GM04504 (cell line): ENCODE results near the gene TTLL5.
"Not testable (repeated sequence)": the region's sequence is repeated elsewhere in the genome, so short reads cannot be mapped to it uniquely, and the experiment has no call there.

ENCODE experiments used
- DNase-seq: peaks from one replicate; pipeline ENCODE4 v3.0.0-alpha.2; 2012; ENCODE audit warnings: low read depth

Gene TTLL5

GRCh38 chr14:75648066-75648838, 12.8 kb upstream of the TTLL5 start:
- peak; percentile 65 for DNase-seq

GRCh38 chr14:75649337-75649736, 11.7 kb upstream of the TTLL5 start:
- DNase-seq, result no peak

GRCh38 chr14:75649773-75650172, 11.3 kb upstream of the TTLL5 start:
- DNase-seq, result no peak

DNA sequence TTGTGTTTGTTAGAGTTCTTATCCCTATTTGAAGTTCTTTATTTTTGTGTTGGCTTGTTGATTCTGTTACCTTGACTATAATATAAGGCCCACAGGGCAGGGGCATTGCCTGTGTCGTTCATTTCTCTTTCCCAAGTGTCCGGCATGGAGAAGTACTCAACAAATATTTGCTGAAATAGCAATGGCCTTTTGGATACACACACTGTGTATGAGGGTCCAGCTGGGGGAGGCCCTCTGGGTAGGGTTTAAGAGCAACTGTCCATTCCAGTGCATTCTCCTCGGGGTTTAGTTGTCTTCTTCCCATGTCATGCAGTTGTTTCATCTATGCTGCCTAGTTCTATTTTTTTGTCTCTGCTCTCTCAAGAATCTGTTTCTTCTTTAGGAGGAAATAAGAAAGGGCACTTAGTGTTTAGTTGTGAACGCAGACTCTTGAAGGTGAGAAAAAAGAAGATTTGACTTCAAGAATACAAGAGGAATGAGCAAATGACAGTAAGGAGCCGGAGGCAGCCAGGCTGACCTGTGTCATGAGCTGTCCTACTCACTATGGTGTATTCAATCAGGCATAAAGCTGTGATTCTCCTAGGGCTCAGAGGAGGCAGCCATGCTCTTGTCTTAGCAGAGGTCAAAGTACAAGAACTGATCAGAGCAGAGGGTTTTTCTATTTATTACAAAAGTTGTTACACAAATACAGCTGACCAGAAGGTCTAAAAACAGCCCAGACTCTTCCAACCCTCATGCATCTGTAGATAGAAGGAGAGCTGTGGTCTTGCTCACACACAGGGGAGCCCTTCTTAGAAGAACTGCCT, 10.6 kb upstream of the TTLL5 start:
- no peak for DNase-seq

GRCh38 chr14:75653563-75653962, 7.5 kb upstream of the TTLL5 start:
- no peak for DNase-seq

DNA sequence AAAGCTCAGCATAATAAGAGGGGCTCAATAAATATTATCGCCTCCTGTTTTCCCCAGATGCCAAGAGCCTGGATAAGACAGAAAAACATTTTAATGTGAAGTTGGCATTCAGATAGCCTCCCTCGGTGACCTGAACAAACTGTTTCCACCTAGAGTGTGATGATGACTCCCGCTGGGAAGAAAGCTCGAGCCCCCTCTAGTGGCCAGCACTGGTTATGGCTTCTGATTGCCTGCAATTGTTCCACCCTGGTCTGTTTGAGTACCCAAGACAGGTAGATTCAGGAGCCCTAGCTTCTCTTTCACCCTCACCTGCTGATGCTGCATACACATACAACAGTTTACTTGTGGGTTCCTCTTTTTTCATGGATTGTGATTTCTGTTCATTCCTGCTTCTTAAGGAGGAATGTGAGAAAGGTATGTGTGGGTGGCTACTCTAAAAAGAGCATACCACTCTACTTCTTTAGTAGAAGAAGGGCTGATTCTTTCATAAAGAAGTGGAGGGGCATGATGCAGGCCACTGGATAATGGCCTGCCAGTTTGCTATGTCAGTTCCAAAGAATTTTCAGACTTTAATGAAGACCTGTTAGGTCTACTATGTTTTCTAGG, 6.8 kb upstream of the TTLL5 start:
- peak; percentile 33 for DNase-seq

DNA sequence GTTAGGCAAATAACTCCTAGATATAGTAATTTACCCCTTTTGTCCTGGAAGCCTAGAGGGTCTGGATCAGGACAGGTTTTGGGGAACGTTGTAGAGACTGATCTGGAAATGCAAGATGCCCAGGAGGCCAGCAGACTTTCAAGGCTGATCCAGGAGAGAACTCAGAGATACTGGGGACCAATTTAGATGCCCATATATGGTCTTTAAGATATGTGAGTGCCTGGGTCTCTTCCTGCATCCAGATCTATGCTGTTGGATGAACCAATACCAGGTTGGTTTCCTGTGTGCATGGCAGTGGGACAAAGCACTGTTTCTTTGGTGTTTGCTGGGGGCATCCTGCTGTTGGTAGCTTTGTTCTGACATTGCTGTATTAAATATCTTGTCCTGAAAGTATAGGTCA, 5.8 kb upstream of the TTLL5 start:
- DNase-seq, result no peak

DNA sequence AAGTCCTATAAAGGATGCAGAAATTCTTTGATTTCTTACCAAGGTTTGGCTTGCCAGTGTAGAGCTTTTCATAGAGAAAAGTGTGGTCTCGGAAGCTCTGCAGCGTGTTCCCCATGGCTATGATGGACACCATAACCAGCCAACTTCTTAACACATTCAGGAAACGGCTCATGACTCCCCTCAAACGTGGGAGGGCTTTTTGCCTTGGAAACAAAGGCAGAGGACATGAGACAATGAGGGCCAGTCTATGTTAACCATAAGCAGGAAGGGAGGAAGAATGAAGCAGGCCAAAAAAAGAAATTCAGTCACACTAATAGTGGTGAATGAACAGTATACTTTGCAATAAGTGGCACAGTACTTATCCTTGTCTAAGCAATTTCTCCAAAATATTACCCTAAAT, 3.7 kb upstream of the TTLL5 start:
- DNase-seq, result no peak

- no peak for DNase-seq
Observed at GRCh38 chr14:75658957-75659356, 2.1 kb upstream of the TTLL5 start.

DNA sequence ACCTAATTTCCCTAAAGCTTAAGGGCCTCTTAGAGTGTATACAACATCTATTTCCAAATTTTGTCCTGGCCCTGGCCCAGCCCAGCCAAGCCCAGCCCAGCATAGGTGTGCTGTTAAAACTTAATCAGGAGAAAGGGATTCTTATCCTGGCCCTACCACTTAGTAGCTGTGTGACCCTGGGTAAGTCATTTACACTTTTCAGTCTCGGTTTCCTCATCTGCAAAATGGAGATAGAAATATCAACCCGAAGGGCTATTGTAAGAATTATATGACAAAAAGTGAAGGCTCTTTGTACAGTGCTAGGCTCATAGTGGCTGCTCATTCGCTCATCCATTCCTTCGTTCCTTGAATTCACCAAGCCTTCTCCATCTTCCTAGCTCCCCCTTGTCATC, 812 bp upstream of the TTLL5 start:
- DNase-seq, result no peak

- DNase-seq, result no peak
Observed at GRCh38 chr14:75661499-75661814, 411 bp downstream of the TTLL5 start.

GRCh38 chr14:75662966-75663365, 1.9 kb downstream of the TTLL5 start:
- DNase-seq, result no peak

- no peak for DNase-seq
Observed at GRCh38 chr14:75667099-75667765, 6.2 kb downstream of the TTLL5 start.

GRCh38 chr14:75672605-75673192, 11.7 kb downstream of the TTLL5 start:
- DNase-seq, result no peak

- no peak for DNase-seq
Observed at GRCh38 chr14:75673345-75674035, 12.4 kb downstream of the TTLL5 start.

DNA sequence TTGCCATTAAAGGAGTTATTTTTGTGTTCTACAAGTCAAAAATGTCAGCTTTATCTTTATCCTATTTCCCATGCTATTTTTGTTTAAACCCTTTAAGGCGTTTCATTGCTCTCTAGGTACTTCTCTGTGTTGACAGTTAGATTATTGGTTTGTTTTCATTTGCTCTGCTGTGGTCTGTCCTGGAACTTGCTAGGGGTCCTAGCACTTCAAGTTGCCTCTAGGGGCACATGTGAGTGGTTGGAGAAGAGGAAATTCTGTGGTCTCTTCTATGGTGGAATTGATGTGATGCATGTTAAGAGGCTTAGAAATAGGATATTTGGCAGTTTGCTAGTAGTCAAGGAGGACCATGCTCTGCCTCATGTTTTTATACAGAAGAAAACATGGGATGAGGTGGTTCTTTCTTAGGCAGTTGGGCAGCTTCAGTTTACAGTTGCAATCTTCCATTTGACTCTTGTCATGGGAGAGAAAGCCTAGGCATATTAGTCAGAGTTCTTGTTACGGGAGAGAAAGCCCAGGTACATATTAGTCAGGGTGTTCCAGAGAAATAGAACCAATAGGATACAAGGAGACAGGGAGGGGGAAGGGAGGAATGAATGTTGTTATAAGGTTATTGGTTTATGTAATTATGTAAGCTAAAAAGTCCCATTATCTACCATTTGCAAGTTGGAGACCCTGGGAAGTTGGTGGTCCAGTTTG, 14.4 kb downstream of the TTLL5 start:
- DNase-seq, result no peak

DNA sequence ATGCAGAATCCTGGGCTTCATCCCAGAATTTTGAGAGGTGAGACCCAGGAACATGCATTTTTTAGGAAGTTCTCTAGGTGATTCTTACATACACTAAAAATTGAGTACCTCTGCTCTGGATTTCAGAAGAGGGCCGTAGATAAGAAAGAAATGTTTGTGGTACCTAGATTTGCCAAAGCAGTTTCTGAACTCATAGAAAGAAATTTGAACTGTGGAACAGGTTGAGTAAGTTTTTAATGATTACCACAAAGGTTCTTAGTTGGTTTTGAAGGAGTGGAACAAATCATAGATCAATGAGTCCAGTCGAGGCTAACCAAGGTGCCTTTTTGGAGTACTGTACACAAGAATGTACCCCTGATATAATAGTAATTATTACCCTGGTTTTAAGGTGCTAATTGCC, 24.9 kb downstream of the TTLL5 start:
- DNase-seq, result no peak

- DNase-seq, result peak; percentile 73
Observed at GRCh38 chr14:75689012-75689411, 28.0 kb downstream of the TTLL5 start.

DNA sequence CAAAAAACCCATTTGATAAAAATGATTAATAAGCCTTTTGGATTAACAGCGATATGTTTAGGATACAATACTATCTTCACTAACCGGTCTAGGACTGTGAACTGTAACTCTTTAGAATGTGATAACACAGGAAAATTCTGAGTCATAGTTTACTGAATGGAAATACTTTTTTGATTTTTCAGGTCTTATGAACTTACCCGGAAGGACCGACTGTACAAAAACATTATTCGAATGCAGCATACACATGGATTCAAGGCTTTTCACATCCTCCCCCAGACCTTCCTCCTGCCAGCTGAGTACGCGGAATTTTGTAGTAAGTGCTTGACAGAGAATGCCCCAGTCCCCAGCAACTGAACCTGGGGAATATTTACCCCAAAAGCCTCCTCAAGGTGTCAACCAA, 29.0 kb downstream of the TTLL5 start:
- DNase-seq, result no peak

DNA sequence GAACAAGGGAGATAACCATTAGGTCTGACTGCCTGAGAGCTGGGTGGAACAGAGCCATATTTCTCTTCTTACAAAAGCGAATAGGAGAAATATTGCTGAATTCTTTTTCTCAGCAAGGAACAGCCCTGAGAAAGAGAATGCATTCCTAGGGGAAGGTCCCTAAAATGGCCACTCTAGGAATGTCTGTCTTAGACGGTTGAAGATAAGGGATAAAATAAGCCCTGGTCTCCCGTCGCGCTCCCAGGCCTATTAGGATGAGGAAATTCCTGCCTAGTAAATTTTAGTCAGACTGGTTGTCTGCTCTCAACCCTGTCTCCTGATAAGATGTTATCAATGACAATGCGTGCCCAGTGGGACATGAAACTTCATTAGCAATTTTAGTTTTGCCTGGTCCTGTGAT, 34.0 kb downstream of the TTLL5 start:
- not testable (repeated sequence) for DNase-seq

- no peak for DNase-seq
Observed at GRCh38 chr14:75697386-75697785, 36.3 kb downstream of the TTLL5 start.
